Ramos (cell line): ENCODE measurements around the gene LRRN4CL.
"Not testable (repeated sequence)": the region's sequence is repeated elsewhere in the genome, so short reads cannot be mapped to it uniquely, and the experiment has no call there.

Experiments
- in situ Hi-C: fragments of 300-500 bp; cut with MboI; formaldehyde crosslinking; loops from one replicate; pipeline ENCODE4 v1.14.3; 2022; ENCODE audit warnings: low sequenced_read_pairs; ENCODE audit not compliant: unreplicated experiment

Gene LRRN4CL

DNA sequence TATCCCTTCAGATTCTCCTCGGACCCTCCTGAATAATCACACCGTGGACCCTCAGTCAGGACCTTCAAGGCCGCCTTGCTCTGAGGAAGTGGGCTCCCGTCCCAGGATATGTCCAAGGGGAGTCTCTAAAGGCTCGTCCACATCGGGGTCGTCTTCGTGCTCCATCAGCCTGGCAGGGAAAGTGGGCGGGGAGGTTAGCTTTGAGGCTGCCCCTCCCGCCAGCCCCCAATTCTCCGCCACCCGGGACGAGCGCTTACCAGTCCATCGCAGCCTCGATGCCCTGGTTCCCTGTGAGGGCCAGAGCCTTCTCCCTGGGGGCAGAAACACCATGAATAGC lies 10.9 kb downstream of the LRRN4CL start:
- in situ Hi-C loops = no loop called here

GRCh38 chr11:62677714-62678113 lies 11.6 kb downstream of the LRRN4CL start:
- in situ Hi-C loops = no loop called here

GRCh38 chr11:62677156-62677555 lies 12.2 kb downstream of the LRRN4CL start:
- in situ Hi-C loops = no loop called here

GRCh38 chr11:62676698-62677097 lies 12.6 kb downstream of the LRRN4CL start:
- in situ Hi-C loops = no loop called here

DNA sequence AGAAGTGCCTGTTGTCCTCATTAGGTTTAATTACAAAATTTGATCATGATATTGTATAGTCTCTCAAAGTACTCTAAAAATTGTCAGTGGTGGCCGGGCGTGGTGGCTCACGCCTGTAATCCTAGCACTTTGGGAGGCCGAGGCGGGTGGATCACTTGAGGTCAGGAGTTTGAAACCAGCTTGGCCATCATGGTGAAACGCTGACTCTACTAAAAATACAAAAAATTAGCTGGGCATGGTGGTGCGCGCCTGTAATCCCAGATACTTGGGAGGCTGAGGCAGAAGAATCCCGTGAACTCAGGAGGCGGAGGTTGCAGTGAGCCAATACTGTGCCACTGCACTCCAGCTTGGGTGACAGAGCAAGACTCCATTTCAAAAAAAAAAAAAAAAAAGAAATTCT lies 13.9 kb downstream of the LRRN4CL start:
- in situ Hi-C loops = not testable (repeated sequence)

DNA sequence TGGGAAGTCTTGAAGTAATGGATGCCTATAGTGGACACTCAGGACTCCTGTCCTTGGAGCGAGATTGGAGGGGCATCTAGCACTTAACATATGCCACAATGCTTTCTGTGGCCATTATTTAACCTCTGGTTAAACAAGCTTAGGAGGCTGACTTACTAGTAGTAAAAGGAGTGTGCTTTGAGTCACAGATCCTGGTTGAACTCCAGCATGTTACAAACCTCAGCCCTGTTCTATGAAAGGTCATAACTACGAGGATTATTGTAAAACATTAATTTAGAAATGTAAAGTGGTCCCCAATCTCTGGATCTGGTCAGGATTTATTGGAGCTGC lies 16.2 kb downstream of the LRRN4CL start:
- in situ Hi-C loops = no loop called here

GRCh38 chr11:62671608-62672389 lies 17.5 kb downstream of the LRRN4CL start, which contains the start of the genes LBHD1 and UQCC3:
LBHD1 (minus strand) TSS chr11:62672267; CDS start chr11:62670031, 2,236 bp downstream.
UQCC3 (plus strand) TSS chr11:62671673; CDS start chr11:62671746, 73 bp downstream.
- in situ Hi-C loops = no loop called here

- in situ Hi-C loops = no loop called here
These were observed 18.1 kb downstream of the LRRN4CL start for GRCh38 chr11:62671236-62671607.

DNA sequence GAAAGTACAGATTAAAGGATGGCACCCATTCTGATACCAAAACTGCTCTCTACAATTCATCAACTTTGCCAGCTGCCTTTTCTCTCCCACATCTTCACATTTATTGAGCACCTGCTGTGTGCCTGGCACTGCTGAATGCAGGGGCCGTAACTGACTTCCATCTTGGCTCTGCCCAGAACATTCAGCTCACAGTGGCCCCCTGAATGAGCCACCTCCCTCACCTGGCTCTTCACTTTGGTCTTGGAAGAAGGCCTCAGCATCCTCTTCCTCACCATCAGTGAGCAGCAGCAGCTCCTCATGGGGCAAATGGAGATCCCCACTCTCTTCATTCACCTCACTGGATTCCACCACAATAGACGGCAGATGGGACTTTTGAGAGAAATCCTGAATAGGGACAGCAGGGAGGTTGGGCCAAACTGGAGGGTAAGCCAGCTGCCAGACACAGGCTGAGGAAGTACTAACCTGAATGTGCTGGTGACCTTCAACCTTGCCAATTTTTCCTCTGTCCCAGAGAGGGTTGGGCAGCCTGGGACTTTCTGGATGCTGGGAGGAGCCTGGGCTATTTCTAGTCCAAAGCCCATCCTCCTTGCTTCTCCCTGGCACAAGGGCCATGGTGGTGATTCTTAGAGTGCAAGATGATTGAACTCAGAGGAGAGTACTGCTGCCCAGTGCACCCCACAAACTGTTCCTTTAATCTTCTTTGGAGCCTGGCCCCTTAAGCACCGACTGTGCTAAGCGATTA lies 19.7 kb downstream of the LRRN4CL start:
- in situ Hi-C loops = no loop called here

DNA sequence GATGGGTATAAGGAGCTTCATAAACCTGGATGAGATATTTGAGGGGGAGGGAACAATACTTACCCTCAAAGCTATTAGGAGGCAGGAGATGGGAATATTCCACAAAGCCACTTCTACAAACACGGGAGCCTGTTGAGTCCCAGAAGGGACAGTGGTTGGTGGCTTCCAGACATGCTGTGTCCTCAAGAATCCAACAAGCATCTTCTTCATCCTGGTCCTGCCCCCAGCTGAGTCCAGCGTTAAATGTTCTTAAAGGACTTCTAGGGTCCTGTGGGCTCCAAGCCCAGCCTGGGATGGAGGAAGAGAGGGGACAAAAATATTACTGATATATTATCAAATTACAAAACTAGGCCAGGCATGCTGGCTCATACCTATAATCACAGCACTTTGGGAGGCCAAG lies 21.9 kb downstream of the LRRN4CL start:
- in situ Hi-C loops = no loop called here

DNA sequence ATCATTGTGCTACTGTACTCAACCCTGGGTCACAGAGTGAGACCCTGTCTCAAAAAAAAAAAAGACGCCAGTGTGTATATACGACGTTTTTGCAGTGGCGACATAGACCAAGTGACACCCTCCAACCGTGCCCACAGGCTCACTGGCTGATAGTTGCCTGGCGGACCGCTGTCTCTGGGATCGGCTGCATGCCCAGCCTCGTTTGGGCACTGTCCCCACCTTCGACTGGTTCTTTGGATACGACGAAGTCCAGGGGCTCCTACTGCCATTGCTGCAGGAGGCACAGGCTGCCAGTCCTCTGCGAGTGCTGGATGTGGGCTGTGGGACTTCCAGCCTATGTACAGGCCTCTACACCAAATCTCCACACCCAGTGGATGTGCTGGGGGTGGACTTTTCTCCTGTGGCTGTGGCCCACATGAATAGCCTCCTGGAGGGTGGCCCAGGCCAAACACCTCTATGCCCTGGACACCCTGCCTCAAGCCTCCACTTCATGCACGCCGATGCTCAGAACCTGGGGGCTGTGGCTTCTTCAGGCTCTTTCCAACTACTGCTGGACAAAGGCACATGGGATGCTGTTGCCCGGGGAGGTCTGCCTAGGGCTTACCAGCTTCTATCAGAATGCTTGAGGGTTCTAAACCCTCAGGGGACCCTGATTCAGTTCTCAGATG lies 22.9 kb downstream of the LRRN4CL start:
- in situ Hi-C loops = no loop called here

- in situ Hi-C loops = no loop called here
These were observed 23.6 kb downstream of the LRRN4CL start for GRCh38 chr11:62665599-62666258.

DNA sequence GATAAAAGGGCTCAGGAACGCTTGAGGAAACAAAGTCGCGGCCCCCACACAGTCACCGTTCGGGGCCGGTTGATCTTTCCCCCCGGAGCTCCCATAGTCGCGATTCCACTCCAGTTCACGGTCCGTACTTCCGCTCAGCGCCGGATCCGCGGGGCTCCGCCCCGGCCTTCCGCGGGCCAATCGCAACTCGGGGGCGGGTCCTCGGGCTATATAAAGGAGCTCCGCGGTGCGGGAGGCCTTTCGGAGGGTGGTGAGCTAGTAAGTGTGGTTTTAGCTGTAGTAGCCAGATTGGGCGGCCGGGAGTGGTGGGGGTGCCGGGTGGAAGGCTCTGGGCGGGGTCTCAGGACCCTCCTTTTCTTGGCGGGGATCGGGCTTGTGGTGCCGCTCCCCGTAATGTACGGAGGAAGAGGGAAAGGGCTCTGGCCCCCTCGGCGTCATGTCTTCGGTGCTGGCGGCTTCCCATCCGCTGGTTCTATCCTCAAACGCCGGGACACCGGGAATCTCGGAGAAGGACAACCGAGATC lies 24.2 kb downstream of the LRRN4CL start, which contains the start of the genes C11orf98 and CSKMT:
C11orf98 (minus strand) TSS at position 136 of the 524 bp plus-strand sequence; CDS start at position 95, 41 bp downstream.
CSKMT (plus strand) TSS at position 238 of the 524 bp plus-strand sequence. CDS start 568 bp downstream, outside the sequence.
- in situ Hi-C loops = no loop called here

DNA sequence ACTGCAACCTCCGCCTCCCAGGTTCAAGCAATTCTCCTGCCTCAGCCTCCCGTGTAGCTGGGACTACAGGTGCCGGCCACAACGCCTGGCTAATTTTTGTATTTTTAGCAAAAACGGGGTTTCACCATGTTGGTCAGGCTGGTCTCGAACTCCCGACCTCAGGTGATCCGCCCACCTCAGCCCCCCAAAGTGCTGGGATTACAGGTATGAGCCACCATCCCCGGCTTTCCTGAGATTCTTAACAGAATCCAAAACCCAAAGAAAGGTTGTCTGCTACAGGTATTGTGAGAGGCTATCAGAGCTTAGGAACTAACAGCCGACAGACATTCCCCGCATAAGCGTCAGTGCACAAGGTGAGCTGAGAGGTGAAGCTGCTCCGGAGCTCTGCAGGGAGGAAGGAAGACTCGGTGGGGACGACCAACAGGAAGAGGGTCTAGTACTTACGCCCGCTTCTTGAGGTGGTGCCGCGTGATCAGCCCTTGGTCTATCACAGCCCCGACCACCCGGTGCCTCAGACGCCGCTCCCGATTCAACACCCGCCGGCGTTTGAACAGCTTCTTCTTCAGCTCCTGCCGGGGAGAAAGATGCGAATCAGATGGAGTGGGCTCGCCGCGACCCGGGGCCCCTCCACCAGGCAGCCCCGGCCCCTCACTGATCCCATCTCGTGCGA lies 24.8 kb downstream of the LRRN4CL start:
- in situ Hi-C loops = no loop called here

DNA sequence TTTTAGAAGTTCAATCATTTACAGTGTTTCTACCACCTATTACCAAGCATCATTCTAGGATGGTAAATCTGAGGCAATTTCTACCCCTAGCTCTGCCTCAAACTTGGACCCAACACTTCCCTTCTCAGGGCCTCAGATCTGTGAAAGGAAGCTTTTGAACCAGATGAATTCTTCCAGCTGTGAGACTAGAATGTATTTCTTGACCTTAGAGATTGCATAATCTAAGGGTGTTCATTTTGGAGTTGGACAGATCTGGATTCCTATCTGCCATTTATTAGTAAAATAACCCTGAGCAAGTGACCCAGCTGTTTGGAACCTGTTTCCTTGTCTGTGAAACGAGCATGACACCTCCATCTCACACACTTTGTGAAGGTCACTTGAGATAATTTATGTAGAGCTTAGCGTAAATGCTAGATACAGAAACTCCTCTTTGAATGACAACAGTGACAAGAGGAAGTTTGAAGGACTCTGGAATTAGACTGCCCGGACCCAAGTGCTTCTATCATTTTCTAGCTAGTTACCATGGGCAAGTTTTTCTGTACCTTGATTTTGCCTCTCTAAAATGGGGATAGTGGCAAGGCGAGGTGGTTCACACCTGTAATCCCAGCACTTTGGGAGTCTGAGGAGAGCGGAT lies 32.4 kb downstream of the LRRN4CL start:
- in situ Hi-C loops = no loop called here

GRCh38 chr11:62654297-62654696 lies 35.0 kb downstream of the LRRN4CL start:
- in situ Hi-C loops = no loop called here

GRCh38 chr11:62652161-62653006 lies 36.9 kb downstream of the LRRN4CL start:
- in situ Hi-C loops = no loop called here

- in situ Hi-C loops = not testable (repeated sequence)
These were observed 39.0 kb downstream of the LRRN4CL start for GRCh38 chr11:62650283-62650682.
